IMR-90 (cell line): ENCODE data around the gene ARHGEF7. TPM values are rescaled to one million over a fixed set of nuclear protein-coding genes. Genes with fewer than 3 reads are reported as not detected.
A peak's percentile ranks its signal among the peaks of the same experiment; 100 is the strongest.

ENCODE experiments used
- ATAC-seq: fragments of 200-7000 bp; cut with Tn5 transposase; 2 replicates; pipeline ENCODE4 v1.9.1; 2020; ENCODE audit warnings: low read depth, mild to moderate bottlenecking, moderate library complexity
- BruUV-seq: library from RNA; stranded (reverse); fragments of 400-500 nt; replicated peaks from 2 replicates; lab custom pipeline; 2021; lab: Mats Ljungman, UMichigan
- CTCF ChIA-PET: fragments of 300-600 bp; formaldehyde crosslinking; extraction: SDS; loops from one replicate; lab custom pipeline; 2021; ENCODE audit warnings: antibody characterized with exemption; lab: Yijun Ruan, JAX
- POLR2A ChIA-PET: fragments of 300-600 bp; sonication (Branson Sonifier 250); formaldehyde crosslinking; loops from one replicate; lab custom pipeline; 2022; ENCODE audit warnings: antibody characterized with exemption; ENCODE audit not compliant: unreplicated experiment; lab: Charles Lee
- DNase-seq: peaks from one replicate; pipeline ENCODE4 v3.0.0; 2013
- H2AFZ ChIP-seq: replicated peaks from 2 replicates; pipeline ENCODE3; 2013; ENCODE audit warnings: low read length, mild to moderate bottlenecking; ENCODE audit not compliant: poor library complexity
- H2AK5ac ChIP-seq: 2 replicates; pipeline ENCODE4 v1.6.1; 2013; ENCODE audit warnings: low read depth, low read length, inconsistent platforms
- H2AK9ac ChIP-seq: replicated peaks from 2 replicates; pipeline ENCODE3; 2013; ENCODE audit warnings: mild to moderate bottlenecking, low read depth, low read length, moderate library complexity; ENCODE audit not compliant: poor library complexity
- H2BK120ac ChIP-seq: 2 replicates; pipeline ENCODE4 v1.6.1; 2013; ENCODE audit warnings: low read depth, low read length, inconsistent platforms
- H2BK15ac ChIP-seq: 3 replicates; pipeline ENCODE4 v1.6.1; 2013; ENCODE audit warnings: low read depth, low read length, inconsistent platforms
- H2BK20ac ChIP-seq: 2 replicates; pipeline ENCODE4 v1.6.1; 2013; ENCODE audit warnings: low read depth, mild to moderate bottlenecking, inconsistent platforms, low read length, moderate library complexity
- H2BK5ac ChIP-seq: 2 replicates; pipeline ENCODE4 v1.6.1; 2013; ENCODE audit warnings: mild to moderate bottlenecking, low read depth, low read length, inconsistent platforms; ENCODE audit not compliant: poor library complexity, severe bottlenecking
- H3K14ac ChIP-seq: replicated peaks from 2 replicates; pipeline ENCODE4 v1.6.1; 2013; ENCODE audit warnings: low read depth, low read length, inconsistent platforms
- H3K18ac ChIP-seq: 2 replicates; pipeline ENCODE4 v1.6.1; 2013; ENCODE audit warnings: low read depth, low read length, control low read depth
- H3K23ac ChIP-seq: 2 replicates; pipeline ENCODE4 v1.6.1; 2013; ENCODE audit warnings: low read depth, low read length, inconsistent platforms
- H3K27ac ChIP-seq: 2 replicates; pipeline ENCODE4 v1.5.1; 2013; ENCODE audit warnings: mild to moderate bottlenecking, control low read depth, low read length; ENCODE audit not compliant: insufficient read depth
- H3K27me3 ChIP-seq: 2 replicates; pipeline ENCODE4 v1.6.1; 2013; ENCODE audit warnings: low read length; ENCODE audit not compliant: control insufficient read depth, insufficient read depth
- H3K36me3 ChIP-seq: 2 replicates; pipeline ENCODE4 v1.6.1; 2013; ENCODE audit warnings: low read length, mixed read lengths; ENCODE audit not compliant: control insufficient read depth, insufficient read depth
- H3K4ac ChIP-seq: 2 replicates; pipeline ENCODE4 v1.6.1; 2013; ENCODE audit warnings: low read depth, low read length, inconsistent platforms
- H3K4me1 ChIP-seq: 2 replicates; pipeline ENCODE4 v1.6.1; 2013; ENCODE audit warnings: low read length, mixed read lengths; ENCODE audit not compliant: control insufficient read depth, insufficient read depth
- H3K4me2 ChIP-seq: 2 replicates; pipeline ENCODE4 v1.6.1; 2013; ENCODE audit warnings: low read depth, mild to moderate bottlenecking, control low read depth, low read length, moderate library complexity
- H3K4me3 ChIP-seq: 2 replicates; pipeline ENCODE4 v1.5.1; 2013; ENCODE audit warnings: low read depth, mild to moderate bottlenecking, control low read depth, low read length, moderate library complexity; ENCODE audit not compliant: insufficient read depth
- H3K56ac ChIP-seq: 2 replicates; pipeline ENCODE4 v1.6.1; 2013; ENCODE audit warnings: low read length, inconsistent platforms; ENCODE audit not compliant: insufficient read depth; ENCODE audit errors: extremely low read depth
- H3K79me1 ChIP-seq, 2 experiments: 2 replicates each; pipeline ENCODE4 v1.6.1; 2013; ENCODE audit warnings: low read length in 2 of 2, inconsistent platforms in 1 of 2, low read depth in 1 of 2
- H3K9ac ChIP-seq: 2 replicates; pipeline ENCODE4 v1.6.1; 2013; ENCODE audit warnings: low read depth, low read length, control low read depth
- H3K9me1 ChIP-seq: 2 replicates; pipeline ENCODE4 v1.6.1; 2013; ENCODE audit warnings: low read length, inconsistent platforms; ENCODE audit not compliant: insufficient read depth
- H3K9me3 ChIP-seq: 2 replicates; pipeline ENCODE4 v1.6.1; 2013; ENCODE audit warnings: low read length; ENCODE audit not compliant: control insufficient read depth, insufficient read depth
- H4K20me1 ChIP-seq: 2 replicates; pipeline ENCODE4 v1.6.1; 2013; ENCODE audit warnings: low read length, inconsistent platforms; ENCODE audit not compliant: insufficient read depth
- H4K5ac ChIP-seq: 2 replicates; pipeline ENCODE4 v1.6.1; 2013; ENCODE audit warnings: mild to moderate bottlenecking, low read depth, low read length, control low read depth
- H4K8ac ChIP-seq, 2 experiments: 2 replicates each; pipeline ENCODE4 v1.6.1; 2013; ENCODE audit warnings: low read depth in 2 of 2, low read length in 2 of 2, control low read depth in 1 of 2, inconsistent platforms in 1 of 2
- H4K91ac ChIP-seq: 2 replicates; pipeline ENCODE4 v1.6.1; 2013; ENCODE audit warnings: low read depth, low read length, inconsistent platforms; ENCODE audit not compliant: insufficient read depth
- BHLHE40 ChIP-seq: fragments of 150-350 bp; IDR thresholded peaks from 2 replicates; pipeline ENCODE4 v1.6.1; 2016; ENCODE audit warnings: mild to moderate bottlenecking, low read depth, low read length
- CEBPB ChIP-seq: IDR thresholded peaks from 2 replicates; pipeline ENCODE4 v1.6.1; 2012; ENCODE audit warnings: low read depth, low read length, improper control_type of control experiment
- CHD1 ChIP-seq: IDR thresholded peaks from 2 replicates; pipeline ENCODE4 v1.6.1; 2012; ENCODE audit warnings: low read depth, low read length, improper control_type of control experiment
- CTCF ChIP-seq: conservative IDR thresholded peaks from 2 replicates; pipeline ENCODE4 v1.5.1; 2012; ENCODE audit warnings: mild to moderate bottlenecking, low read depth, low read length, improper control_type of control experiment
- ELK1 ChIP-seq: fragments of 150-350 bp; IDR thresholded peaks from 2 replicates; pipeline ENCODE4 v1.6.1; 2016; ENCODE audit warnings: low read depth, mild to moderate bottlenecking, low read length, moderate library complexity, borderline replicate concordance
- FOS ChIP-seq: fragments of 150-350 bp; IDR thresholded peaks from 2 replicates; pipeline ENCODE4 v1.6.1; 2016; ENCODE audit warnings: low read depth, low read length
- MAZ ChIP-seq: IDR thresholded peaks from 2 replicates; pipeline ENCODE4 v1.6.1; 2012; ENCODE audit warnings: low read depth, mild to moderate bottlenecking, low read length, improper control_type of control experiment, moderate library complexity, borderline replicate concordance
- MXI1 ChIP-seq: IDR thresholded peaks from 2 replicates; pipeline ENCODE4 v1.6.1; 2012; ENCODE audit warnings: low read depth, mild to moderate bottlenecking, low read length, moderate library complexity, borderline replicate concordance
- NFE2L2 ChIP-seq: fragments of 150-350 bp; IDR thresholded peaks from 2 replicates; pipeline ENCODE4 v1.6.1; 2016; ENCODE audit warnings: low read depth, mild to moderate bottlenecking, low read length
- POLR2A ChIP-seq: IDR thresholded peaks from 2 replicates; pipeline ENCODE4 v1.6.1; 2012; ENCODE audit warnings: mild to moderate bottlenecking, low read depth, low read length
- RAD21 ChIP-seq: IDR thresholded peaks from 2 replicates; pipeline ENCODE4 v1.6.1; 2012; ENCODE audit warnings: low read length, improper control_type of control experiment
- RCOR1 ChIP-seq: IDR thresholded peaks from 2 replicates; pipeline ENCODE4 v1.6.1; 2012; ENCODE audit warnings: mild to moderate bottlenecking, low read length, improper control_type of control experiment; ENCODE audit not compliant: insufficient replicate concordance
- RFX5 ChIP-seq: IDR thresholded peaks from 2 replicates; pipeline ENCODE4 v1.8.0; 2012; ENCODE audit warnings: low read depth, mild to moderate bottlenecking, low read length, moderate library complexity
- SMC3 ChIP-seq: fragments of 150-350 bp; IDR thresholded peaks from 2 replicates; pipeline ENCODE4 v1.6.1; 2016; ENCODE audit warnings: low read depth, mild to moderate bottlenecking, antibody characterized with exemption, low read length, moderate library complexity
- WGBS, 2 experiments: methylation state at CpG; one replicate each; pipeline versions ENCODE4 v1.1.5 to v1.1.7; 2013; ENCODE audit warnings: missing lambda C conversion rate in 2 of 2; ENCODE audit not compliant: insufficient read length in 1 of 2; ENCODE audit errors: extremely low coverage in 2 of 2; 5-methylcytosine and 5-hydroxymethylcytosine counted together
- dilution Hi-C: fragments of 300-500 bp; cut with HindIII; formaldehyde crosslinking; loops from one replicate; pipeline ENCODE4 v1.14.3; 2018; ENCODE audit warnings: low sequenced_read_pairs; ENCODE audit not compliant: unreplicated experiment
- in situ Hi-C: fragments of 300-500 bp; cut with MboI; formaldehyde crosslinking; loops from 3 replicates; pipeline ENCODE4 v1.14.3; 2019; ENCODE audit warnings: low sequenced_read_pairs, inconsistent platforms, mixed read lengths
- intact Hi-C: fragments of 100-400 bp; cut with micrococcal nuclease; formaldehyde crosslinking; loops from 2 replicates; pipeline ENCODE4 v1.10.0; 2022
- polyA plus RNA-seq, 3 experiments: library from polyadenylated mRNA; depleted of rRNA; stranded (reverse); fragments of >200 nt; gene quantifications; 2 replicates each; pipeline ENCODE4 v1.2.3, GENCODE V29; 2012; ENCODE audit warnings: low replicate concordance in 1 of 3
- total RNA-seq: library from RNA; depleted of rRNA; stranded (reverse); fragments of >200 nt; gene quantifications from 2 replicates; pipeline ENCODE4 v1.2.3, GENCODE V29; 2012

ARHGEF7 gene
- total and polyA plus RNA-seq, 2 of the 4 experiments (the other 2 are of a cell fraction): 32.9 to 59.0 TPM

GRCh38 chr13:111115965-111116521 lies 933 bp downstream of the ARHGEF7 start:
- no peak overlapping the region for H2BK120ac ChIP-seq
- H3K9me3 ChIP-seq: peaks cover 10% of the 10 kb centered on the region; the same call in 1 of the 2 replicates
- H3K4me2 ChIP-seq: peak overlapping the region; percentile 79
- 0 out of 2 replicates have a peak, but pooled peaks cover 3% of the 10 kb centered on the region for H3K9me1 ChIP-seq
- 0 out of 2 replicates have a peak overlapping the region, but pooled peaks have one; percentile 9 for H3K14ac ChIP-seq
- peak overlapping the region; percentile 50 for H2AK9ac ChIP-seq
- no peaks in the 10 kb centered on the region for H4K20me1 ChIP-seq
- no peak overlapping the region; the same call in 1 of the 2 replicates for H3K18ac ChIP-seq
- peaks cover 6% of the 10 kb centered on the region; the same call in 1 of the 2 replicates for H3K4me1 ChIP-seq
- no peak overlapping the region for H3K56ac ChIP-seq
- H3K9ac ChIP-seq: peak overlapping the region; percentile 18; the same call in 1 of the 2 replicates
- WGBS, 2 experiments: 5% methylated on average over 16 of the region's 39 CpGs; no CpG with 5 or more reads in 1 of the 2 experiments
- DNase-seq (peak; percentile 87), ATAC-seq (peak; percentile 52)
- H2BK15ac ChIP-seq: no peak overlapping the region
- BruUV-seq: no TSS peak
- H2AFZ ChIP-seq: peak overlapping the region; percentile 64
- H3K4me3 ChIP-seq: peak overlapping the region; percentile 28
- H3K27ac ChIP-seq: peak overlapping the region; percentile 27; the same call in 1 of the 2 replicates
- H2AK5ac ChIP-seq: no peak overlapping the region
- peaks cover 61% of the 10 kb centered on the region for H3K27me3 ChIP-seq
- dilution Hi-C loops: no loop called here
- no peak overlapping the region for H3K23ac ChIP-seq
- intact Hi-C loops: loop anchor here (1.0 kb wide), 2 partner anchors 32 to 37 kb away; no protein-coding TSS in a partner anchor
- peak overlapping the region; percentile 8; the same call in 1 of the 2 replicates for H3K4ac ChIP-seq
- no peaks in the 10 kb centered on the region for H3K79me1 ChIP-seq
- no peak overlapping the region for H4K8ac ChIP-seq
- no peak overlapping the region for H2BK20ac ChIP-seq
- H2BK5ac ChIP-seq: no peak overlapping the region
- TF ChIP-seq CHD1: no peak
- no peak for TF ChIP-seq MXI1
- TF ChIP-seq ELK1: no peak
- no peak for TF ChIP-seq POLR2A
- no peak for TF ChIP-seq BHLHE40
- no peak for TF ChIP-seq SMC3
- TF ChIP-seq RCOR1: no peak
- no peak for TF ChIP-seq CEBPB
- TF ChIP-seq RAD21: no peak
- no peak for TF ChIP-seq CTCF
- TF ChIP-seq RFX5: no peak
- no peak for TF ChIP-seq NFE2L2
- TF ChIP-seq FOS: no peak
- TF ChIP-seq MAZ: no peak
- no peak overlapping the region for H4K91ac ChIP-seq
- no peak overlapping the region for H4K5ac ChIP-seq
- in situ Hi-C loops: no loop called here
- no peaks in the 10 kb centered on the region for H3K36me3 ChIP-seq
- POLR2A ChIA-PET: no interaction called here
- CTCF ChIA-PET: interaction anchor here (0.6 to 1.3 kb wide), 3 partner anchors 11 to 64 kb away, joined by 3 read pairs; no protein-coding TSS in a partner anchor
